NB4 (cell line): Measurements from ENCODE around the gene VAC14.

ENCODE experiments used
- MYC ChIP-seq: IDR thresholded peaks from 2 replicates; pipeline ENCODE4 v1.6.1; 2011; ENCODE audit warnings: low read depth, low read length
- POLR2A ChIP-seq: IDR thresholded peaks from 2 replicates; pipeline ENCODE4 v1.6.1; 2011; ENCODE audit warnings: mild to moderate bottlenecking; ENCODE audit not compliant: insufficient read length; ENCODE audit errors: extremely low read depth
- TF ChIP-seq, protein P1 (sequence below): IDR thresholded peaks from one replicate; pipeline ENCODE4 v1.5.1; 2012; ENCODE audit warnings: low read depth, low read length
- TF ChIP-seq, protein P2 (sequence below): IDR thresholded peaks from 2 replicates; pipeline ENCODE4 v1.6.1; 2011; ENCODE audit warnings: low read depth, low read length

DNA sequence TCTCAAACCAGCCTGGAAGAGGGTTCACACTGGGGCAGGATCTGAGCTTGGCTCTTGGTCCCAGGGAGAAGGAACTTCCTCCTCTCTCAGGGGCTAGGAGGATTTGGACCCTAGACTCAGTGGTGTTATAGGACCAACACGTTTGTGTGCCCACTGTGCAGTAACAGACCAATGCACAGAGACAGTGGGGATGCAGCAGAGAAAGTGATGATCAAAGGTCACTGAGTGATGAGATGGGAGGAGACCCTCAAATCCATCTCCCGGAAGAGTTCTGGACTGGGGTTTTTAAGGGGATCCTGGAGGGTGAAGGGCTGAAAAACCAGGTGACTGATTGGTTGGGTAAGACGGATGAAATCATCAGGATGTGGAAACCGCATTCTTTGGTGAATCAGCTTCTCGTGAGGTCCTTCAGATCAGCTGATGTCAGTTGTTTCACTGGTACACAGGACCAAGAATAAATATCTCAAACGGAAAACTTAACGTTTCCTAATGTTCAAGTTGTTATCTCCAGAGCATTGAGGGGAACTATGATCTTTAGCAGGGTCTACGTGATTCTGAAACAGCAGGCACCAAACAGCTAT lies 3.3 kb upstream of the VAC14 start:
- TF ChIP-seq, protein P1, sequence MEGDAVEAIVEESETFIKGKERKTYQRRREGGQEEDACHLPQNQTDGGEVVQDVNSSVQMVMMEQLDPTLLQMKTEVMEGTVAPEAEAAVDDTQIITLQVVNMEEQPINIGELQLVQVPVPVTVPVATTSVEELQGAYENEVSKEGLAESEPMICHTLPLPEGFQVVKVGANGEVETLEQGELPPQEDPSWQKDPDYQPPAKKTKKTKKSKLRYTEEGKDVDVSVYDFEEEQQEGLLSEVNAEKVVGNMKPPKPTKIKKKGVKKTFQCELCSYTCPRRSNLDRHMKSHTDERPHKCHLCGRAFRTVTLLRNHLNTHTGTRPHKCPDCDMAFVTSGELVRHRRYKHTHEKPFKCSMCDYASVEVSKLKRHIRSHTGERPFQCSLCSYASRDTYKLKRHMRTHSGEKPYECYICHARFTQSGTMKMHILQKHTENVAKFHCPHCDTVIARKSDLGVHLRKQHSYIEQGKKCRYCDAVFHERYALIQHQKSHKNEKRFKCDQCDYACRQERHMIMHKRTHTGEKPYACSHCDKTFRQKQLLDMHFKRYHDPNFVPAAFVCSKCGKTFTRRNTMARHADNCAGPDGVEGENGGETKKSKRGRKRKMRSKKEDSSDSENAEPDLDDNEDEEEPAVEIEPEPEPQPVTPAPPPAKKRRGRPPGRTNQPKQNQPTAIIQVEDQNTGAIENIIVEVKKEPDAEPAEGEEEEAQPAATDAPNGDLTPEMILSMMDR, result no peak
- TF ChIP-seq POLR2A (no peak), MYC (no peak)
- TF ChIP-seq, protein P2, sequence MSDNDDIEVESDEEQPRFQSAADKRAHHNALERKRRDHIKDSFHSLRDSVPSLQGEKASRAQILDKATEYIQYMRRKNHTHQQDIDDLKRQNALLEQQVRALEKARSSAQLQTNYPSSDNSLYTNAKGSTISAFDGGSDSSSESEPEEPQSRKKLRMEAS, result no peak
